H9 (cell line): ENCODE measurements around the gene PACS1. TPM values are rescaled to one million over a fixed set of nuclear protein-coding genes. Genes with fewer than 3 reads are reported as not detected.
A peak's percentile ranks its signal among the peaks of the same experiment; 100 is the strongest.
"Not testable (repeated sequence)": the region's sequence is repeated elsewhere in the genome, so short reads cannot be mapped to it uniquely, and the experiment has no call there.

ENCODE experiments used
- DNase-seq: peaks from one replicate; pipeline ENCODE4 v3.0.0-alpha.2; 2017
- H2AFZ ChIP-seq: one replicate; pipeline ENCODE4 v1.6.1; 2013; ENCODE audit warnings: mild to moderate bottlenecking, low read length, control low read depth, moderate library complexity
- H2AK5ac ChIP-seq: 2 replicates; pipeline ENCODE4 v1.6.1; 2013; ENCODE audit warnings: low read length, control low read depth, mixed read lengths; ENCODE audit not compliant: insufficient read length
- H2BK120ac ChIP-seq: one replicate; pipeline ENCODE4 v1.6.1; 2013; ENCODE audit warnings: low read depth, mild to moderate bottlenecking, low read length, control low read depth, inconsistent platforms; ENCODE audit not compliant: poor library complexity, severe bottlenecking
- H2BK12ac ChIP-seq: 2 replicates; pipeline ENCODE4 v1.6.1; 2013; ENCODE audit warnings: low read length, control low read depth, mixed read lengths, low read depth; ENCODE audit not compliant: insufficient read length
- H2BK15ac ChIP-seq: 2 replicates; pipeline ENCODE4 v1.6.1; 2013; ENCODE audit warnings: low read depth, low read length, control low read depth
- H2BK20ac ChIP-seq: one replicate; pipeline ENCODE4 v1.6.1; 2013; ENCODE audit warnings: low read depth, mild to moderate bottlenecking, low read length, control low read depth, inconsistent platforms; ENCODE audit not compliant: poor library complexity, severe bottlenecking
- H2BK5ac ChIP-seq: 2 replicates; pipeline ENCODE4 v1.6.1; 2013; ENCODE audit warnings: low read length, control low read depth, mixed read lengths; ENCODE audit not compliant: insufficient read length
- H3K14ac ChIP-seq: 2 replicates; pipeline ENCODE4 v1.6.1; 2013; ENCODE audit warnings: low read length, control low read depth; ENCODE audit not compliant: insufficient read depth
- H3K18ac ChIP-seq: 2 replicates; pipeline ENCODE4 v1.6.1; 2013; ENCODE audit warnings: low read depth, mild to moderate bottlenecking, mixed read lengths, low read length, control low read depth; ENCODE audit not compliant: insufficient read length
- H3K23ac ChIP-seq: 2 replicates; pipeline ENCODE4 v1.6.1; 2013; ENCODE audit warnings: low read length, control low read depth, mixed read lengths, low read depth; ENCODE audit not compliant: insufficient read length
- H3K23me2 ChIP-seq: 2 replicates; pipeline ENCODE4 v1.6.1; 2013; ENCODE audit warnings: low read depth, mild to moderate bottlenecking, mixed read lengths, low read length, control low read depth; ENCODE audit not compliant: insufficient read length, poor library complexity, severe bottlenecking
- H3K27ac ChIP-seq: 2 replicates; pipeline ENCODE4 v1.5.1; 2013; ENCODE audit warnings: low read length, control low read depth, mixed read lengths, low read depth; ENCODE audit not compliant: insufficient read length
- H3K27me3 ChIP-seq: 2 replicates; pipeline ENCODE4 v1.6.1; 2013; ENCODE audit warnings: low read length, control low read depth, inconsistent platforms; ENCODE audit not compliant: insufficient read depth
- H3K4ac ChIP-seq: 2 replicates; pipeline ENCODE4 v1.6.1; 2013; ENCODE audit warnings: low read depth, mild to moderate bottlenecking, control low read depth, inconsistent platforms, low read length, moderate library complexity
- H3K4me1 ChIP-seq: 2 replicates; pipeline ENCODE4 v1.6.1; 2013; ENCODE audit warnings: low read length, control low read depth, inconsistent platforms; ENCODE audit not compliant: insufficient read depth
- H3K4me2 ChIP-seq: 2 replicates; pipeline ENCODE4 v1.6.1; 2013; ENCODE audit warnings: low read length, control low read depth, mixed read lengths; ENCODE audit not compliant: insufficient read length, insufficient read depth
- H3K56ac ChIP-seq: 2 replicates; pipeline ENCODE4 v1.6.1; 2013; ENCODE audit warnings: low read depth, mild to moderate bottlenecking, mixed read lengths, low read length, control low read depth; ENCODE audit not compliant: insufficient read length
- H3K79me1 ChIP-seq: 2 replicates; pipeline ENCODE4 v1.6.1; 2013; ENCODE audit warnings: low read depth, mild to moderate bottlenecking, moderate library complexity, low read length, control low read depth, inconsistent platforms; ENCODE audit not compliant: insufficient read depth, poor library complexity, severe bottlenecking
- H3K79me2 ChIP-seq: 2 replicates; pipeline ENCODE4 v1.6.1; 2013; ENCODE audit warnings: low read length, control low read depth, inconsistent platforms; ENCODE audit not compliant: insufficient read depth
- H3K9ac ChIP-seq: 2 replicates; pipeline ENCODE4 v1.6.1; 2013; ENCODE audit warnings: low read length, control low read depth, mixed read lengths; ENCODE audit not compliant: insufficient read length; ENCODE audit errors: extremely low read depth
- H3K9me3 ChIP-seq: one replicate; pipeline ENCODE4 v1.6.1; 2013; ENCODE audit warnings: low read depth, low read length, inconsistent platforms; ENCODE audit not compliant: control insufficient read depth
- H3T11ph ChIP-seq: one replicate; pipeline ENCODE4 v1.6.1; 2013; ENCODE audit warnings: mild to moderate bottlenecking, low read length, control low read depth, inconsistent platforms
- H4K20me1 ChIP-seq: one replicate; pipeline ENCODE4 v1.6.1; 2013; ENCODE audit not compliant: control insufficient read depth, insufficient read length, insufficient read depth
- H4K5ac ChIP-seq: 2 replicates; pipeline ENCODE4 v1.6.1; 2013; ENCODE audit warnings: low read depth, mild to moderate bottlenecking, mixed read lengths, low read length, control low read depth; ENCODE audit not compliant: insufficient read length
- H4K8ac ChIP-seq: replicated peaks from 2 replicates; pipeline ENCODE4 v1.6.1; 2013; ENCODE audit warnings: low read length, control low read depth, mixed read lengths, low read depth; ENCODE audit not compliant: insufficient read length
- H4K91ac ChIP-seq: 2 replicates; pipeline ENCODE4 v1.6.1; 2013; ENCODE audit warnings: low read depth, mild to moderate bottlenecking, moderate library complexity, mixed read lengths, low read length, control low read depth; ENCODE audit not compliant: insufficient read length
- H3K27ac Mint-ChIP-seq, 3 experiments: 2 replicates in 2 of 3; 3 replicates in 1 of 3; pipeline ENCODE4 v1.8.0; 2020 to 2021; ENCODE audit warnings: mixed read lengths in 3 of 3, mild to moderate bottlenecking in 1 of 3, moderate library complexity in 1 of 3
- H3K27me3 Mint-ChIP-seq: 2 replicates; pipeline ENCODE4 v1.8.0; 2021; ENCODE audit warnings: low read depth, mild to moderate bottlenecking, moderate library complexity, mixed read lengths
- H3K36me3 Mint-ChIP-seq, 3 experiments: 2 replicates in 2 of 3; 3 replicates in 1 of 3; pipeline ENCODE4 v1.8.0; 2020 to 2021; ENCODE audit warnings: low read depth in 3 of 3, mixed read lengths in 3 of 3; ENCODE audit not compliant: insufficient read depth in 1 of 3
- H3K4me1 Mint-ChIP-seq, 2 experiments: 2 replicates each; pipeline ENCODE4 v1.8.0; 2020; ENCODE audit warnings: mixed read lengths in 2 of 2
- H3K4me3 Mint-ChIP-seq, 2 experiments: 2 replicates in 1 of 2; 3 replicates in 1 of 2; pipeline ENCODE4 v1.8.0; 2020 to 2021; ENCODE audit warnings: mild to moderate bottlenecking in 2 of 2, mixed read lengths in 2 of 2, moderate library complexity in 1 of 2
- H3K9me3 Mint-ChIP-seq, 2 experiments: 2 replicates in 1 of 2; 3 replicates in 1 of 2; pipeline ENCODE4 v1.8.0; 2020; ENCODE audit warnings: mild to moderate bottlenecking in 2 of 2, mixed read lengths in 2 of 2, moderate library complexity in 1 of 2
- WGBS: extraction: QIAGEN DNeasy Blood & Tissue Kit; methylation state at CpG from one replicate; pipeline ENCODE4 v1.1.7; 2013; ENCODE audit warnings: missing lambda C conversion rate, low lambda C conversion rate, mixed read lengths; ENCODE audit not compliant: insufficient read length; ENCODE audit errors: extremely low coverage; 5-methylcytosine and 5-hydroxymethylcytosine counted together
- total RNA-seq: library from RNA; stranded (reverse); gene quantifications from 2 replicates; pipeline ENCODE4 v1.2.1, GENCODE V29; 2021
- TF ChIP-seq, protein P1 (sequence below): fragments of 200-600 bp; sonication (generic); conservative IDR thresholded peaks from 3 replicates; pipeline ENCODE4 v1.8.0; 2021; ENCODE audit warnings: antibody characterized with exemption, mild to moderate bottlenecking

PACS1 gene
- total RNA-seq, 1 experiment from 2014 or later: 35.5 TPM

DNA sequence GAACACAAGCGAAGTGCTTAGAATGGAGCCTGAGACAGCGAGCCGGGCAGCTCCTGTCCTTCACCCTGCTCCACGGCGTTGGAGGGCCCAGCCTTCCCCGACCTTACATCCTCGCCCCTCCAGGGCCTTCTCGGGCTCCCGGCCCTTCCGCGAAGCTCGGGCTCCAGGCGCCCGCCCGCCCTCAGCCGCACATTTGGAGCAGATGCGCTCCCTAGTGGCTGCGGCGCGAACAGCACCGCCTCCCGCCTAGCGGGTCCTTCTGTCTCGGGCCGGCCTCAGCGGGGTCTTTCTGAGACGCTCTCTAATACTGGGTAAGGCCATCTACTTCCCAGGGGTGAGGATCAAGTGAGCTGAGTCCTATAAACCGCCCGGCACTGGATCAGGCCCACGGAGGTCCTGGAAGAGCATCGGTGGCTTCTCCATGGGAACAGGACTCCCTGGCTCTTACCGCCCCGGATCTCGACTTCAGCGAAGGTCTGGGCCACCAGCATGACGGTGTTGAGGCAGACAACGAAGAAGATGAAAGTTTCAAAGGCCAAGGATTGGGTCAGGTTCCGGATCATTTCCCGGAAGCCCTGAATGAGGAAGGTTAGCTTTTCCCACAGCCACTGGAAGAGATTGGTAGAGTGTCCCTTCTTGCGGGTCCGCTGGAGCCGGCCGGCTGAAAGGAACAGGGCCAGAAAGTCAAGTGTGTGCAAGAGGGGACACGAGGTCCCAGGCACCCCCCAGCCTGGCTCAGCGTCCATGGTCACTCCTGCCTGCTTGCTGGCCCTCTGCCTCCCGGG lies 47.5 kb upstream of the PACS1 start:
- H2BK5ac ChIP-seq: no peak overlapping the region

DNA sequence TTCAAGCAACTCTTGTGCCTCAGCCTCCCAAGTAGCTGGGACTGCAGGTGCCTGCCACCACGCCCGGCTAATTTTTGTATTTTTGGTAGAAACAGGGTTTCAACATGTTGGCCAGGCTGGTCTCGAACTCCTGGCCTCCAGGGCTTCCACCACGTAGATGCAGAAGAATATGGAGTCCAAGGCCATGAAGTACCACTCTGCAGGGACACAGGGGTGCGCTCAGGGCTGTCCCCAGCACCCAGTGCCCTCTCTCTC lies 47.0 kb upstream of the PACS1 start:
- H4K5ac ChIP-seq, H3K79me2 ChIP-seq, H2BK12ac ChIP-seq, H2BK5ac ChIP-seq, H3K18ac ChIP-seq, H4K8ac ChIP-seq, H3K27me3 ChIP-seq, H3K4me2 ChIP-seq, H2AFZ ChIP-seq, H3K56ac ChIP-seq, H2BK15ac ChIP-seq, H3K27ac ChIP-seq, H3K23ac ChIP-seq, H3K4me3 Mint-ChIP-seq, H3K9ac ChIP-seq, H4K20me1 ChIP-seq, H3K27ac Mint-ChIP-seq, H2AK5ac ChIP-seq, H3K4ac ChIP-seq, DNase-seq, H2BK120ac ChIP-seq, H3K79me1 ChIP-seq, H3T11ph ChIP-seq, H3K9me3 Mint-ChIP-seq, H2BK20ac ChIP-seq, H3K36me3 Mint-ChIP-seq, H3K9me3 ChIP-seq, H4K91ac ChIP-seq, H3K14ac ChIP-seq, H3K4me1 Mint-ChIP-seq, H3K23me2 ChIP-seq, H3K4me1 ChIP-seq: not testable (repeated sequence)
- no CpG with 5 or more reads among the region's 5 CpGs for WGBS
- peaks cover 48% of the 10 kb centered on the region for H3K27me3 Mint-ChIP-seq

More for the DNA sequence above, 47.5 kb upstream of the PACS1 start:
- Histone ChIP-seq H4K20me1 (no peaks in the 10 kb centered on the region), H3K27ac (no peak overlapping the region), H3K18ac (no peak overlapping the region), H3K56ac (no peak overlapping the region), H3K23me2 (no peaks in the 10 kb centered on the region), H3K79me2 (no peaks in the 10 kb centered on the region), H4K5ac (no peak overlapping the region), H3K4ac (no peak overlapping the region), H3T11ph (no peak overlapping the region), H2BK15ac (no peak overlapping the region), H3K23ac (no peak overlapping the region), H2BK12ac (no peak overlapping the region), H2BK20ac (no peak overlapping the region), H3K4me2 (no peak overlapping the region), H3K9ac (no peak overlapping the region), H4K8ac (no peak overlapping the region), H4K91ac (no peak overlapping the region), H2AK5ac (no peak overlapping the region), H2BK120ac (no peak overlapping the region), H3K4me1 (no peaks in the 10 kb centered on the region), H3K14ac (no peak overlapping the region), H2AFZ (no peak overlapping the region), H3K79me1 (no peaks in the 10 kb centered on the region), H3K9me3 (no peaks in the 10 kb centered on the region), H3K27me3 (no peaks in the 10 kb centered on the region; the same call in 1 of the 2 replicates)
- no CpG with 5 or more reads among the region's 46 CpGs for WGBS
- Mint-ChIP-seq H3K4me1 (peaks cover 0 to 3% of the 10 kb centered on the region in 2 experiments; a peak in 3 of 4 replicates), H3K27me3 (peaks cover 44% of the 10 kb centered on the region), H3K27ac (no peak overlapping the region), H3K4me3 (no peak overlapping the region; a peak in 1 of 5 replicates), H3K36me3 (no peaks in the 10 kb centered on the region; a peak in 1 of 7 replicates), H3K9me3 (no peaks in the 10 kb centered on the region; a peak in 1 of 5 replicates)
- TF ChIP-seq, protein P1, sequence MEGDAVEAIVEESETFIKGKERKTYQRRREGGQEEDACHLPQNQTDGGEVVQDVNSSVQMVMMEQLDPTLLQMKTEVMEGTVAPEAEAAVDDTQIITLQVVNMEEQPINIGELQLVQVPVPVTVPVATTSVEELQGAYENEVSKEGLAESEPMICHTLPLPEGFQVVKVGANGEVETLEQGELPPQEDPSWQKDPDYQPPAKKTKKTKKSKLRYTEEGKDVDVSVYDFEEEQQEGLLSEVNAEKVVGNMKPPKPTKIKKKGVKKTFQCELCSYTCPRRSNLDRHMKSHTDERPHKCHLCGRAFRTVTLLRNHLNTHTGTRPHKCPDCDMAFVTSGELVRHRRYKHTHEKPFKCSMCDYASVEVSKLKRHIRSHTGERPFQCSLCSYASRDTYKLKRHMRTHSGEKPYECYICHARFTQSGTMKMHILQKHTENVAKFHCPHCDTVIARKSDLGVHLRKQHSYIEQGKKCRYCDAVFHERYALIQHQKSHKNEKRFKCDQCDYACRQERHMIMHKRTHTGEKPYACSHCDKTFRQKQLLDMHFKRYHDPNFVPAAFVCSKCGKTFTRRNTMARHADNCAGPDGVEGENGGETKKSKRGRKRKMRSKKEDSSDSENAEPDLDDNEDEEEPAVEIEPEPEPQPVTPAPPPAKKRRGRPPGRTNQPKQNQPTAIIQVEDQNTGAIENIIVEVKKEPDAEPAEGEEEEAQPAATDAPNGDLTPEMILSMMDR: peak; percentile 97
- DNase-seq: peak; percentile 89
